ENCODE data around the gene SLC47A1.
"Not testable (repeated sequence)": the region's sequence is repeated elsewhere in the genome, so short reads cannot be mapped to it uniquely, and the experiment has no call there.

SLC47A1 gene

DNA sequence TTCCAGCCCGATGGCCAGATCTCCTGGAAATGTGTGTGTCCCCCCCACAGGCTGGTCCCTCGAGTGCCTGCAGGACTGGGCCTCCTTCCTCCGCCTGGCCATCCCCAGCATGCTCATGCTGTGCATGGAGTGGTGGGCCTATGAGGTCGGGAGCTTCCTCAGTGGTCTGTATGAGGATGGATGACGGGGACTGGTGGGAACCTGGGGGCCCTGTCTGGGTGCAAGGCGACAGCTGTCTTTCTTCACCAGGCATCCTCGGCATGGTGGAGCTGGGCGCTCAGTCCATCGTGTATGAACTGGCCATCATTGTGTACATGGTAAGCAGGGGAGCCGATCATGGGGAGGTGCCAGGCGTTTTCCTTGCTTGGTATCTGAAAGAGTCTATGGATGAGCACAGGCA lies 22.1 kb downstream of the SLC47A1 start:
- no peak for DNase-seq

DNA sequence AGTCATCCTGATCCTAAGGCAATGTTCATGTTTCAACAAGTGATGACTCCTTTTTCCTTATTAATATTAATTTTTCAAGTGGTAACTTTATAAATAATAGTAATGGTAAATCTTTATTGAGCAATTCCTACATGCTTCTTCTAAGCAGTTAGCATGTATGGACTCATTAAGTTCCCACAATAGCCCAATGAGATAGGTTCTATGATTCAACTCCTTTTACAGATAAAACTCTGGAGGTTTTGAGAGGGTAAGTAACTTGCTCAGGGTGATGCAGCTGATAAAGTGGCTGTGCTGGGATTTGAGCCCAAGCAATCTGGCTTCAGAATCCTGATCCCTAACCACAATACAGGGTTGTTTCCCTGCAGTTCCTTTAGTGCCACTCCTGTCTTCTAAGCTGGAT lies 25.3 kb downstream of the SLC47A1 start:
- DNase-seq: no peak

DNA sequence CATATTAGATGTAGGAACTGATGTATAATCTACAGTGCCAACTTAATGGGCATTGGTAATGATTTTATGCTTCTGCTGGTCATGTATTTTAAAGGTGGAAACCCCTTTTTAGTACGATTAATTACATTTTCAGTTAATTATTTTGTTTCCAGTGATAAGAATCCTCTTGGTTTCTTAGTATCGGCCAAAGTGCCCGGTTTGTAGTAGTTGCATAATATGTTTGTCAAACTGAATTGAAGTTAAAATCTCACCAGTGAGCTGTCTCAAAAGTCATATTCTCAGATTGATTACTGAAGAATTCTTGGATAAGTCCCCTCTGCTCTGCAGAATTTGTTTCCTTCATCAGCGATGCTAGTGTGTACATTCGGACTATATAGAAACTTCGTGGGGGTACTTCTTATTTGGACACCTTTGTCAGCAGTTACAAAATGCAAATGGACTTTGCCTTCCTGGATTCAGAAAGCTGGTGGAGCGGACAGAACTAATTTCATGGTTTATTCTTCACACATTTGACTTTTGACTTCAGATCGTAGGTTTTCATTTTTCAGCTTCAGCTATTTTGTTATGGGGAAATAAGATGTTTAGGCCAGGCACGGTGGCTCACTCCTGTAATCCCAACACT lies 28.2 kb downstream of the SLC47A1 start:
- no peak for DNase-seq

GRCh38 chr17:19565817-19566575 lies 32.3 kb downstream of the SLC47A1 start:
- DNase-seq: no peak

- no peak for DNase-seq
Observed at GRCh38 chr17:19567216-19568015, 33.8 kb downstream of the SLC47A1 start.

GRCh38 chr17:19568016-19568350 lies 34.3 kb downstream of the SLC47A1 start:
- no peak for DNase-seq

GRCh38 chr17:19569785-19570543 lies 36.3 kb downstream of the SLC47A1 start:
- DNase-seq: no peak

DNA sequence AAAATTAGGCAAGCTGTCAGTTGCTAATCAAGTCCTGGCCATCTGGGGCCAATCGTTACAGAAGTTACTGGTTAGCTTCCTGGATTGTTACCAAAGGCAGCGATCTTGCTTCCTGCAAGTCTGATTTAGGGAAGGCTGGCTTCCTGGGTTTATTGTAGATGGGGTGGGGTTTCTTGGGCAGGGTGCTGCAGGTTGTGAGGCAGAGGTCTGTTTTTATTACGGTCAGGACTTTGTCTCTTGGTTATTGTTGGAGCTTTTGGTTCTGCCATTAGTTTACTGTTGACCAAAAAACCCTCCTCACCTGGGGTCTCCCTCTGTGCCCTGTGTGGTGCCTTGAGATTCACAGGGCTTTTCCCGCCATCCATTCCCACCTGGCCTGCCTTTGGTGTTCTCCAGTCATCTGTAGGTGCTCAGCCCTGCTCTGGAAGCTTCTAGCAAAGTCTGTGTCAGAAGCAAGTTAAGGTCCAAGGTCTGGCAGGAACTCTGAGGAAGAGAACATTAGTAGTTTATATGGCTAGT lies 36.9 kb downstream of the SLC47A1 start:
- DNase-seq: no peak

DNA sequence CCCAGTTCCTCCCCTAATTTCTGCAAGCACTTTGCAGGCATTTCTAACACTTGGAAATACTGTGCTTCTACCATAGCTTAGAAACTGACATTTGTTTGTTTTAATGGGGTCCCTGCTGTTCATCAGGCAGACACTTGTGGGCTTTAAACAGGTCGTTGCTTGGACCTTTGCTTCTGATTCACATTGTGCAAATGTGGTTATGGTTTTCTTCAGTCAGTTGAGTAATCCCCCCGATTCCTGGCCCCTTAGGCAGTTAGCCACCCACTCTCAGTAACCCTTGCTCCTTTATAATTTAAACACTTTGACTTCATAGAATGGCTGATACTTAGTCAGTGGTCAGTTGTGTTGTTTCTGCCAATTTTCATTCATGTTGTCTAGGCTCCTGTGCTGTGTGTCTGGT lies 39.4 kb downstream of the SLC47A1 start:
- no peak for DNase-seq

DNA sequence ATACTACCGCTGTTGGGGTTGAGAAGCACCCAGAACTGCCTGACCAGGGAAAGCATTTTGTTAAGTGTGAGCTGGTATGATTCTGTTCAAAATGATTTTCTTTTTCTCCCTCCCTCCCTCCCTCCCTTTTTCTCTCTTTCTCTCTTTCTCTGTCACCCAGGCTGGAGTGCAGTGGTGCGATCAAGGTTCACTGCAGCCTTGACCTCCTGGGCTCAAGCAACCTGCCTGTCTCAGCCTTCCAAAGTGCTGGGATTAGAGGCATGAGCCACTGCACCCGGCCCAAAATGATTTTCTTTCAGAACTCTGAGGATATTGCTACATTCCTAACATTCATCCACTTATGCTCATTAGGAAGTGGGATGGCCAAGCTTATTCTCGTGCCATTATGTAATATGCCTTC lies 41.3 kb downstream of the SLC47A1 start:
- no peak for DNase-seq

GRCh38 chr17:19578545-19578944 lies 44.9 kb downstream of the SLC47A1 start:
- no peak for DNase-seq

GRCh38 chr17:19579192-19579761 lies 45.6 kb downstream of the SLC47A1 start:
- no peak for DNase-seq

DNA sequence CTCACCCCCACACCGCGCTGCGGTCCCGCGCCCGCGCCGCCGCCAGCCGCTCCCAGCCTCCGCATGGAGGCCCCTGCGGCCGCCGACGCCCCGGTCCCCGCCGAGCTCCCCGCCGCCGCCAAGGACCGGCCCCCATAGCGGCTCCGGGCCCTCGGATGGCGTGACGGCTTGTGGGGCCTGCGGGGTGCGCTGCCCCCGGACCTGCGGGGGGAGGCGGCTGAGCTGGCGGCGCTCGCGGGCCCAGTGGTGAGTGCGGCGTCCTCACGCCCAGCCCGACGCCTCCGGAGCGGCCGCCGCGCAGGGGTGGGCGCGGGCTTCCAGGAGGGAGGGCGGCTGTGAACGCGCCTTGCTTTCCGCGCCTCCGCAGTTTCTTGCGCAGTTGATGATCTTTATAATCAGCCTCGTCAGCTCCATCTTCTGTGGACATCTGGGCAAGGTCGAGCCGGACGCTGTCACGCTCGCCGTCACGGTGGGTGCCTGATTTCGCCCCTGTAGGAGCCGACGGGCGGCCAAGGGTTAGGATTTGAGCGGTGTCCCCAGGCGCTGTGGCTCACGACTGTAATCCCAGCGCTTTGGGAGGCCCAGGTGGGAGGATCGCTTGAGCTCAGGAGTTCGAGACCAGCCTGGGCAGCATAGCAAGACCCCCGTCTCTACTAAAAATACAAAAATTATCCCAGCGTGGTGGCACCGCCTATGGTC lies 46.4 kb downstream of the SLC47A1 start:
- DNase-seq: no peak

DNA sequence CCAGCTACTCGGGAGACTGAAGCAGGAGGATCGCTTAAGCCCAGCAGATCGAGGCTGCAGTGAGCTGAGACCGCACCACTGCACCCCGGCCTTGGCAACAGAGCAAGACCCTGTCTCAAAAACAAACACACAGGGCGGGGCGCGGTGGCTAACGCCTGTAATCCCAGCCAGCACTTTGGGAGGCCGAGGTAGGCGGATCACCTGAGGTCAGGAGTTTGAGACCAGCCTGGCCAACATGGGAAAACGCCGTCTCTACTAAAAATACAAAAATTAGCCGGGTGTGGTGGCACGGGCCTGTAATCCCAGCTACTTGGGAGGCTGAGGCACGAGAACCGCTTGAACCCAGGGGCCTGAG lies 46.9 kb downstream of the SLC47A1 start:
- not testable (repeated sequence) for DNase-seq

GRCh38 chr17:19582152-19582551 lies 48.5 kb downstream of the SLC47A1 start:
- DNase-seq: not testable (repeated sequence)

DNA sequence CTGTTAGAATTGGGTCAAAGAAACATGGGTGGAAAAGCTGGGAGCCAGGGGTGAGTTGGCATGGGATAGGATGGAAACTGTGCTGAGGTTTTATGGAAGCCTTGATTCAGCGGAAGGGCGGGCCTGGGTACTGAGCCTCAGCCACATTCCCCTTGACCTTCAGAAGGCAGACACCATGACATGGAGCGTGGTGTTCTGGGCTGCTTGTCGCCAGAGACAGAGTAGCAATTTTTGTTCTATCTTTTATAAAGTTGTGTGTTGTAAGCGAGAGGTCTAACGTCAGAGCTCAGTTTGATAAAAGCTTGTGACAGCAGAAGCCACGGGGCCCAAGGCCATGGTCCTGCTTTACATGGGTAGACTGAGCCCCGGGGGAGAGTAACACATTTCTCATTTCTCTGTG lies 50.2 kb downstream of the SLC47A1 start:
- no peak for DNase-seq

DNA sequence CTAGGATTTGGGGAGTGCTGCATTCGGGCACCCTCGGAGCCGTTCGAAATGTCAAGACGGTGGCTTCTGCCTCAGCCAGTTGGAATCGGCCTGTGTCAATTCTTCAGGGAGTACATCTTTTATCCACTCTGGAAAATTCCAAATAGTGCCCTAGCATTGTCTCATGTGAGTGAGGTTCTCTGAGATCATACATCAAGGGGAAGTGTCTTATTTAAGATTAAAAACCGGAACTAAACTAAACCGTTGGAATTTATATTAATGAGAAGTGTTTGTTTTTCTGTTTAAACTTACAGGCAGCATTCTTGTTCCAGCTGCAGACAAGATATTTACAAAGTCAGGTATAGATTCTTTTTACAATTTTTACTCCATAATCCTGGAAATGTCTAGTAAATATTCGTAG lies 56.8 kb downstream of the SLC47A1 start:
- DNase-seq: no peak

DNA sequence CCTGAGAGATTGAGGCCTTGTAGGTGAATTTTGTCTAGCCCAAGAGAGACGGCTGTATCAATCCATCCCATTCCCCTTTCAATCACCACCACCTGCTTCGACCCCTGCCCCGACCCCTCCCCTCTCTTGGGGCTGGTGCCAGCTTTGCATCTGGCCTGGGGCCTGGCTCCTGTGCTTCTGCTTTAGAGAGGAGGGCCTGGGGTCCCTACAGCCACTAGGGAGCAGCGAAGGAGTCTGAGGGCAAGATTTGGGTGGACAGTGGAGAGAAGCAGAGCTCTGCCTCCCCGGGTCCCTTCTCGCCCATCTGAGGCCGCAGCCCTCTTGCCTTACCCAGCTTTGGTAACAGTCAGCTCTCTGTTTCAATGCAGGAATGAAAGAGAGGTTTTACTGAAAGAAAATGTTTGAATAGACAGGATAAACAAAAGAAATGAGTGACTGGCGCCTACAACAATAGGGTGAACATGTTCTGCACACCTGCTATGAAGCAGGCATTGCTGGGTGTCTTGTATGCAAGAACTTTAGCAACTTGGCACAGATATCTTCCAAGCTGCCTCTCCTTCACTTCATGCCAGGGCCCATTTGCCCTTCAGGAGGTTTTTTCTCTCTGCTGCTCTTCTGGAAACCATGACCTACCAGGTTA lies 57.4 kb downstream of the SLC47A1 start:
- no peak for DNase-seq

GRCh38 chr17:19592316-19592715 lies 58.7 kb downstream of the SLC47A1 start:
- no peak for DNase-seq

DNA sequence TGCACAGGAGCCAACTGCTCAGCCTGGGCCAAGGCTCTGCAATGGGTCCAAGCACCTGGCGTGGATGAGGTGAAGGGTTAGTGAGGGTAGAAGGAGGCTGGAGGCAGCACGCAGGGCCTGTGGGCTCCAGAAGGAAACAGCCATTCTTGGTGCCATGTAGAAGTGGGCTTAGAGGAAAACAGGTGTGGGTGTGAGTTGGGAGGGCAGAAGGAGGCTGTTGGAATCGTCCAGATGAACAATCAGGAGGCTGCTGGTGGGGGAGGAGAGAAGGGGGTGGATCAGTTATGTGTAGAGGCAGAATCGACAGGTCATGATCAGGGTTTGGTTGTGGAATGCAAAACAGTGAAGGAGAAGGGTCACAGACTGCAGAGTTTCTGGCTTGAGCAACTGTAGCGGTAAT lies 63.2 kb downstream of the SLC47A1 start:
- DNase-seq: no peak

DNA sequence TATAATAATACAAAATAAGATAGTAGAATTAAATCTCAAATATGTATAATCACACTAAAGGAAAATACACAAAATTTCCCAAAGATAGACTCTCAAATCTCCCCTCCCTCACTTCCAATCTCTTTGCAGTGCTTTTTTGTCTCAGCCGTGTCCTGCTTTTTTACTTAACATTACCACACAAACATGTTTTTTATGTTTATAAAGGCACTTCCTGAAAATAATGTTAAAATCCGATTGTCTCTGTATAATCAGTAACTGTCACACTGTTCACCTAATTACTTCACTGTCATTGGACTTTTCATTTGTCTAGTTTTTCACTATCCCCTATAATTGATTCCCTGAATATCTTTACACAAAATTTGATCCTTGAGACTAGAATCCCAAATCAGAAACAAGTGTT lies 76.7 kb downstream of the SLC47A1 start:
- no peak for DNase-seq

DNA sequence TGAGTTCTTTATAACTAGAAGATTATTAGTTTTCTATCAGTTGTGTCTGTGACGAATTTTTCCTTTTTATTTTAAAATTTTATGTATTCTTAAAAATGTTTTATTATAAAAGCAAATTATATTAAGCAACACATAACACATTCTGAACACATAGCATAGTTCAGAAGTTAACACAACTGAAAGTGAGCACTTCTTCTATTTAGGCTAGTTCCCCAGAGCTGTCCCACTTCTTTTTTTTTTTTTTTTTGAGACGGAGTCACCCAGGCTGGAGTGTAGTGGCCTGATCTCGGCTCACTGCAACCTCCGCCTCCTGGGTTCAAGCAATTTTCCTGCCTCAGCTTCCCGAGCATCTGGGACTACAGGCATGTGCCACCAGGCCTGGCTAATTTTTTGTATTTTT lies 77.2 kb downstream of the SLC47A1 start:
- no peak for DNase-seq
